GM19395 (cell line): ENCODE data around the gene MBD3L1.

ENCODE experiments used
- ATAC-seq: cut with Tn5 transposase; IDR thresholded peaks from one replicate; pipeline ENCODE4 v1.9.1; 2021; ENCODE audit warnings: mild to moderate bottlenecking, moderate library complexity; ENCODE audit not compliant: unreplicated experiment

Gene MBD3L1

DNA sequence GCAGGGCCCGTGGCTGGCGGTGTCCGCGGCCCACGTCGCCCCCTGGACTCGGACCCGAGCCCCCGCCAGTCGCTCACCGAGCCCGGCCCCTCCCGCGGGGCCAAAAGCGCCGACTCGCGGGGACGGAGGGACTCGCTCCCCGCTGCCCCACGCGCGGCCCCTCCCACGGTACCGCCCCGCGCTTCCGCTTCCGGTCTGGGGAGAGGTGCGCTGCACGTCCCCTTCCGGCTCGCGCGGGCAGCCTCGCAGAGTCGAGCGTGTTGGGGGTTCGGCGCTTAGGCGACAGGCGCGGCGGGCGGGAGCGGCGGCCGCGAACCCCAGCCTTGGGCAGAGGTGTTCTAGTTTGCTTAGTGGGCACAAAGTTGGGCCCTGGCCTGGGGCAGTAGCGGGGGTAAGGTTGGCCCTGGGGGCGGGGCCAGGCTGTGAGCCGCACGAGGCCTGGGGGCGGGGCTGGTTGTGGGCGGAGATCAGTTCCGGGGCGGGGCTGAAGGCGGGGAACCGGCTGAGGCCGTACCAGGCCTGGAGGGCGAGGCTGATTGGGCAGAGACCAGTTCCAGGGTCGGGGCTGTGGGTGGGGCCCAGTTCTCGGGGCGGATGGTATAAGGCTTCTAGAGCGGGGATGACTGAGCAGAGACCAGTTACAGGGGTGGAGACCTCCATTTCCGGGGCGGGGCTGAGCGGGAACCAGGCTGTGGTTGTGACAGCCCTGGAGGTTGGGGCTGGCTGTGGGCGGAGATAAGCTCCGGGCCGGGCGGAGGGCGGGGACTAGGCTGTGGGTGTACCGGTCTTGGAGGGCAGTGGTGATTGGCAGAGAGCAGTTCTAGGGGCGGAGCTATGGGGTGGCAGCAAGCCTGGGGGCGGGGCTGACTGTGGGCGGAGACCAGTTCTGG, at the start of gene MBD3L1, which contains the start of gene ZNF558:
Gene MBD3L1, plus strand, starts transcription at position 246 of the 890 bp plus-strand sequence. CDS start 10,302 bp downstream, outside the sequence.
Gene ZNF558, minus strand, starts transcription at position 173 of the 890 bp plus-strand sequence. CDS start 9,645 bp downstream, outside the sequence.
- ATAC-seq = peak; percentile 88

DNA sequence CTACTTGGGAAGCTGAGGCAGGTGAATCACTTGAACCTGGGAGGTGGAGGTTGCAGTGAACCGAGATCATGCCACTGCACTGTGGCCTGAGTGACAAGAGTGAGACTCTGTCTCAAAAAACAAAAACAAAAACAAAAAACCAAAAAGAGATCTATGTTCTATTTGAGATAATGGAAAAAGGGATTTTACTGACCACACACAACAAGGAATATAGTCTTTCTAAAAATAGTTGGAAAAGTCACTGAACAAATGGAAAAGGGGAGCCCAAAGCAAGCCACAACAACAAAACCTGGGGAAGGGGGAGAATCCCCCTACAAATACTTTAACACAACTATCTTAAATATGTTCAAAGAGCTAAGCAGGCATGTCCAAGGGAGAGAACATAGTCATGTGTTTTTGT, 37.4 kb upstream of the MBD3L1 start:
- ATAC-seq = no peak

DNA sequence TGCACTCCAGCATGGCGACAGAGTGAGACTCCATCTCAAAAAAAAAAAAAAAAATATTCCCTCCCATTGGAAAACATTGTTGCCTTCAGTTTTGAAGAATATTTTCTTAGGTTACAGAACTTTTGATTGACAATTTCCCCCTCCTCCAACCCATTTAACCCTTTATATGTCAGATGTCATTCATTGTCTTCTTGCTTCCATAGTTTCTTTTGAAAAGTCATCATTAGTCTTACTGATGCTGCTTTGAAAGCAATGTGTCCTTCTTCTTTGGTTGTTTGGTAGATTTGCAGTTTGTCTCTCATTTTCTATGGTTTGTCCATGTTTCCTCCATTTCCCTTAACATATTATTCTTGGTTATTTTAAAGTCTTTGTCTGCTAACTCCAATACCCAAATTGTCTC, 25.5 kb upstream of the MBD3L1 start:
- ATAC-seq = no peak

DNA sequence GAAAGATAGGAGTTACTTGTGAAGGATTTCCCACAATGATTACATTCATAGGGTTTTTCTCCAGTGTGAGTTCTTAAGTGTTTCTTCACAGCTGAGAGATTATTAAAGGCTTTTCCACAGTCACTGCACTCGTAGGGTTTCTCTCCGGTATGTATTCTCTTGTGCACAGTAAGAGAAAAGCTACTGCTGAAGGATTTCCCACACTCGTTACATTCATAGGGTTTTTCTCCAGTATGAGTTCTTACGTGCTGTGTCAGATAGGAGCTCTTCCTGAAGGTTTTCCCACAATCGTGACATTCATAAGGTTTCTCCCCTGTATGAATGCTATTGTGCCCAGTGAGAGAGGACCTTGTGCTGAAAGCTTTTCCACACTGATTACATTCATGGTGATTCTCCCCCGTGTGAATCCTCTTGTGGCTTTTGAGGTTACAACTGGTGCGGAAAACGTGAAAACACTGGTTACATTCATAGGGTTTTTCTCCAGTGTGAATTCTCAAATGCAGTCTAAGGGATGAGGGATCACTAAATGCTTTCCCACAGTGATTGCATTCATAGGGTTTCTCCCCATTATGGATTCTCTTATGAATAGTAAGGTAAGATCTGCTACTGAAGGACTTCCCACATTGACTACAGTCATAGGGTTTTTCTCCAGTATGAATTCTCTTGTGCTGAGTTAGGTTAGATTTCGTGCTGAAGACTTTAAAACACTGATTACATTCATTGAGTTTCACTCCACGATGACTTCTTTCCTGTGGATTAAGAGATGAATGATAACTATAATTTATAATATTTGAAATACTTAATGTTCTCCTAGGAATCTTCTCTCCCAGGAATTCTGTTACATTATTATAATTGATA, 20.6 kb upstream of the MBD3L1 start:
- ATAC-seq = no peak

DNA sequence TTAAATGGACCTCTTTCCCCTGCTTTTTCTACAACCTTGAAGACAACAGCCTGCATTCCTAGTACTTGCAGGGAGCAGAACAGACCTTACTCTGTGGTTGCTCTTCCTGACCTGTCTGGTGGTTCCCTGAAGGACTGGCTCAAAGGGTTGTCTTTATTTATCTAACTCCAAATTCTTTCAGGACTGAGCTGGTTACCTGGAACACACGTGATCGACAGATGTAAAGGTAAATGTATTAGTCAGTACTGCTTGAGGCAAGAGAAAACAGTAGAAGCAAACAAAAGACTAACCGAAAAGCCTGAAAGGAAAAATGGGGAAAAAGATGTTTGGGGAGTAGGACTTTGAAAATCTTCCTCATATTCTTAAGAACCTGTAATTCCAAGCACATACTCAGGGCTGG, 18.0 kb upstream of the MBD3L1 start:
- ATAC-seq = no peak

DNA sequence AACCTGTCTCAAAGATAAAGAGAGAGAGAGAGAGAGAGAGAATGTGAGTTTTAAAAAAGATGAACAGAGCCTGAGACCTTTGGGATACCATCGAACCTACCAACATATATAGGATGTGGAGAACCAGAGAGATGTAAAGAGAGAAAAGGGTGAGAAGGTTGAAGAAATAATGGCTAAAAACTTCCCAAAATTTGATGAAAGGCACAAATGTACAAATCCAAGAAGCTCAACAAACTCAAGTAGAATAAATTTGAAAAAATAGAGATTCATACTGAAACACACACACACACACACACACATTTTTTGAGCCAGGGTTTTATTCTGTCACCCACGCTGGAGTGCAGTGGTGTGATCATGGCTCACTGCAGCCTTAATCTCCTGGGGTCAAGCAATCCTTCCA, 16.4 kb upstream of the MBD3L1 start:
- ATAC-seq = no peak

DNA sequence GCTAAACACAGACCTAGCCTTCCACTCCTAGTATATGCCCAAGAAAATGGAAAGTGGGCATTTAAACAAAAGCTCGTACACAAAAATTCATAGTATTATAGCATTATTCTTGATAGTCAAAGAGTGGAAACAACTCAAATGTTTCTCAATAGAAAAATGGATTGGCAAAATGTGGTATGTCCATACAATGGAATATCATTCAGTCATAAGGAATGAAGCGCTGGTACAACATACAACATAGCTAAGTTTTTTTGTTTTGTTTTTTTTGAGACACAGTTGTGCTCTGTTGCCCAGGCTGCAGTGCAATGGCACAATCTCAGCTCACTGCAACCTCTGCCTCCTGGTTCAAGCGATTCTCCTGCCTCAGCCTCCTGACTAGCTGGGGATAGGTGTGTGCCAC, 11.9 kb upstream of the MBD3L1 start:
- no peak for ATAC-seq

DNA sequence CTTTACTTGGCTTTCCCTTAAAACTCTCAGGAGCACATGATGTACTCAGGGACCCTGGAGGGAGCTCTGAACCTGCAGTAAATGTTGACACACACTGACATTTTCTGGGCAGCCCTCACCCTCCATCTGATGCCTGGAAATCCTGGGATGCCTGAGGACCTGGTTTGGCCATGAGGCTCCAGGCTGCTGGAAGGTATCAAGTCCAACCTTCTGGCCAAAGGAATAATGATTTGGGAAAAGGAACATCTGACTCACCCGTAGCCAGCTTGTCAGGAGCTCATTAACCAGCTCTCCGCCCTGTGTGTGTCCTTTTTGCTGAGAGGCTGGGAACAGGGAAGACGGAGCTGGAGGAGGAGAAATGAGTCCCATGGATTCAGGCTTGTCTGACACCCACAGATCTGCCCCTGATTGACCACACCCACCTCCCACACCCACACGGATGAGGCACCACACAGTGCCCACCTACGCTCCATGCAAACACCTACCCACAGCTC, 10.4 kb upstream of the MBD3L1 start:
- ATAC-seq = no peak

DNA sequence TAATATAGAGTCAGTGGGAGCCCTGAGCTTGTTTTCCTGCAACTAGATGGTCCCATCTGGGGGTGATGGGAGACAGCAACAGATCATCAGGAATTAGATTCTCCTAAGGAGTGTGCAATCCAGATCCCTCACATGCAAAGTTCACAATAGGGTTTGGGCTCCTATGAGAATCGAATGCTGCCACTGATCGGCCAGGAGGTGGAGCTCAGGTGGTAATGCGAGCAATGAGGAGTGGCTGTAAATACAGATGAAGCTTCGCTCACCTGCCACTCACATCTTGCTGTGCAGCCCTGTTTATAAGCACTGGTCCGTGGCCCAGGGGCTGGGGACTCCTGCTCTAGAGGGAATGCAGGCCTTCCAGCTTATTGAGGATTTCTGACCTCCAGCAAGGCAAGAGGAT, 5.8 kb upstream of the MBD3L1 start:
- ATAC-seq = no peak

DNA sequence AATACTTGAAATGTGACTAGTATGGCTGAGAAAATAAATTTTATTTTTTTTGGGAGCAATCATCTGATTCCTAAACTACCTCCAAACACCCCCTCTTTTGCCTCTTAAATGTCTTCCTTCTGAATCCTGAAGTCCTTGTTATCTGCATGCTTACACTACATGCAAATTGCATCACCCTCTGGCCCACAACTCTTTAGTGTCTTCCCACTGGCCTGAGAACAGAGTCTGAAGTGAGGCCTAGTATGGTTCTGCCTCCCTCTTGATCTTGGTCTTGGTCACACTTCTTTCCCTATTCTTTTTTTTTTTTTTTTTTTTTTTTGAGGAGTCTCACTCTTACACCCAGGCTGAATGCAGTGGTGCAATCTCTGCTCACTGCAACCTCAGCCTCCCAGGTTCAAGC, 4.9 kb upstream of the MBD3L1 start:
- ATAC-seq = no peak

DNA sequence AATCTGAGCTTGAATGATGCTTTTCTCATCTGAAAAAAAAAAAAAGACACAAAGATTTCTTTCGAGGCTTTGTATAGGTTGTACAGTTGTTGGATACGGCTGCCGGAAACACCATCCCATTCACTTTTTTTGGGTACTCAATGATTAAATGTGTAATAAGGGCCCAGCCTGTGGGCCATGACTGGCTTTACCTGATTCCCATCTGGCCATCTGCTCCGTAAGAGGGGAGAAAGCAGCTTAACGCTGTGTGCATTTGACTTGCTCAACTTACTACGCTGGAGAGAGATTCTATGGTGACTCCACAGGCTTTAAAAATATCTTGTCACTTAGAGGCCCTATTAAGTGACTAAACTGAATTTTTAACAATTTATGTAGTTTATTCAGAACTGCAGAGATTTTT, 804 bp upstream of the MBD3L1 start:
- ATAC-seq = no peak

DNA sequence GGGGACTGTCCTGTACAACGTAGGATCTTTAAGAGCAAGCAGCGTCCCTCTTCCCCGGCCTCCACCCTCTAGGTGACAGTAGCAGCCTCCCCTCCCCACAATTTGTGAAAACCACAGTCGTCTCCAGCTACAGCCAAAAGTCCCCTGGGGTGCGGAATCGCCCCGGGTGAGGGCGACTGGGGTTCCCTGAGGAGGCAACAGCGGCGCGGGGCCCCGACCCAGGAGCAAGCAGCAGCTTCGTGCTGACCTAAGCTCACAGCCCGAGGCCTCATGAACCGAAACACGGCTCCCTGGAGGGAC, 395 bp upstream of the MBD3L1 start:
- ATAC-seq = peak; percentile 24

DNA sequence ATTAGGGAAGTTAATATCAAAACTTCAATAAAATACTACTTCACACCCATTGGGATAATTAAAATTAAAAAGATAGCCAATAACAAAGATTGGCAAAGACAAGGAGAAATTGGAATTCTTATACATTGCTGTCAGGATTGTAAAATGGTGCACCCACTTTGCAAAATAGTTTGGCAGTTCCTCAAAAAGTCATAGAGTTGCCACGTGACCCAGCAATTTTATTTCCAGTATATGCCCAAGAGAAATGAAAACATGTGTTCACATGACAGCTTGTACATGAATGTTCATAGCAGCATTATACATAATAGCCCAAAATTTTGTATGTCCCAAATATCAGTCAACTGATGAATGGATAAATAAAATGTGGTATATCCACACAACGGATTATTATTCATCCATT, 3.3 kb downstream of the MBD3L1 start:
- ATAC-seq = no peak

DNA sequence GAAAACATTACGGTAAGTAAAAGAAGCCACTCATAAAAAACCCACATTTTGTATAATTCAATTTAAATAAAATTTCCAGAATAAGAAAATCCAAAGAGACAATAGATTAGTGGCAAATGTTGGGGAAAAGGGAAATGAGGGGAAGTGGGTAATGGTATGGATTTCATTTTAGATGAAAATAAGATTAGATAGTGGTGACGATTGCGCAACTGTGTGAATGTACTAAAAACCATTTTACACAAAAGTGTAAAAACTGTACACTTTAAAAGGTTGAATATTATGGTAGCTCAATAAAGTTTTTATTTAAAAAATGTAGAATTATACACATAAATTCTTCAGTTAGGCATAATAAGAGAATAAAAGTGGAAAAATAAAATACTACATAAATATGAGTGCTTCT, 3.7 kb downstream of the MBD3L1 start:
- no peak for ATAC-seq

DNA sequence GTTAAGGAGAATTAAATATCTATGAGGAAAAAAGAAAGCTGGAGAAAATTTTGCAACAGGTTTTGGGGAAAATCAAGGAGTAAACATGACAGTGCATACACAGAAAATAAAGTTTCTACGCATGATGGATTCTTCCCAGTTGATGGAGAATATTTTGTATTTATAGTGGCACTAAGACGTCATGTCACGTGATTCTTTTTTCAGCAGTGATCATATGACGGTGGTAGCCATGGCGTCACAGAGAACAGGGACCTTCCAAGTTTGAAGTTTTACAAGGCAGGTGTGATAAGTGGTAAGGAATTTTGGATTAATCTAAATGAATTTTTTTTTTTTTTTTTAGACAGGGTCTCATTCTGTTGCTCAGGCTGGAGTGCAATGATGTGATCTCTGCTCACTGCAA, 8.5 kb downstream of the MBD3L1 start:
- ATAC-seq = no peak

DNA sequence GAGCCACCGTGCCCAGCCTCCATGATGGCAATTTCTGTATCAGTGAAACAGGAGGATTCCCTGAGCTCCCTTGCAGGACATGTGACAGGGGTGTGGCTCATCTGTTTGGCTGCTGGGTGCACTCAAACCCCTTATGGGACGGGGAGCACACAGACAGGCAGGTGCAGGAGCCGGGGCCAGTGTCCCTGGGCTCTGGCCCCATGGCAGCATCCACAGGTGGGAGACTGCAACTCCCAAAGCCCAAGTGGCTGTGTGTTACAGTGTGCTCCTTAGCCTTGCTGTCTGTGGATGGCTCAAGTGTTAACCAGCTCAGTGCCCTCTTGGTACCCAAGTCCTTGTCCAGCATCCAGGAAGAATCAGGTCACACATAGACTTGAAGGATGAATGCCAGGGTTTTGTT, 14.6 kb downstream of the MBD3L1 start:
- ATAC-seq = no peak

DNA sequence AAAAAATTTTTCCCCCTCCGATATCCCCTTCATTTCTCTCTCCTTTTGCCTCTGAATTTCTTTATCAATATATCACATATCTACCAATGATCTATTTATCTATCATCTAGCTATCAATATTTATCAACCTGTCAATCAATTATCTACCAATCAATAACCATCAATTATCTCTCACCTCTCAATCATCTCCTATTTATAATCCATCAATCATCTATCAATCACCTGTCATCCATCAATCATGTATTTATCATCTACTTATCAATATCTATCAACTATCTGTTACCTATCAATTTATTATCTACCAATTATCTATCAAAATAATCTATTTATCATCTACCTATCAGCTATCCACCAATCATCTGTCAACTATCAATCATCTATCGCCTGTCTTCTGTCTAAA, 17.1 kb downstream of the MBD3L1 start:
- no peak for ATAC-seq

DNA sequence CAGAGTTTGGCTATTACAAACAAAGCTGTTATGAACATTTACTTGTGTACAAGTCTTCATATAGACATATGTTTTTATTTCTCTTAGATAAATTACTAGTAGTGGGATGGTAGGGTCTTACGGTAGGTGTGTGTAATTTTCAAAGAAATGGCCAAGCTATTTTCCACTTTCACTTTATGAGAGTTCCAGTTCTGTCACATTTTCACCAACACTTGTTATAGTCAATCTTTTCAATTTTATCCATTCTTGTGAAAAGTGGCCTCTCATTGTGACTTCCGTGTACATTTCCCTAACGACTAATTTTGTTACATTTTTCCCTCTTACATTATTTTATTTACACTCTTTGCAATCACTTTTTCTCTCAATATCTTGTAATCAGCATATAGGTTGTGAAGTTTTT, 18.3 kb downstream of the MBD3L1 start:
- ATAC-seq = no peak

DNA sequence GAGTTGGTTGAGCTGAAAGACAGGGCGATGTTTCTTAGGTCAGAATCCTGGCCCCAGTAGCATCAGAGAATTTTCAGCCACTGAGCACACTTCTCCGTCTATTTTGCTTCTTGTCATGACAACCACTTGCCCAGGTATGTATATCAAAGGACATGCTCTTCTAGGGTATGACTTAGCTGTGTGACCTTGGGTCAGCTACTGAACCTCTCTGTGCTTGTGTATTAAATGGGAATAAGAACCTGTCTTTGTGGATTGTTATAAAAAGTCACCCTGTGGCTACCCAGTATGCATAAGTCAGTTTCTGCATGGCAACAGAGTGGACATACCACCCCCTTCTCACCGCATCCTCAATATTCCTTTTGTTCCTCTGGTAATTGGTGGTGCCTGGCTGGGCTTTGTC, 26.1 kb downstream of the MBD3L1 start:
- no peak for ATAC-seq

DNA sequence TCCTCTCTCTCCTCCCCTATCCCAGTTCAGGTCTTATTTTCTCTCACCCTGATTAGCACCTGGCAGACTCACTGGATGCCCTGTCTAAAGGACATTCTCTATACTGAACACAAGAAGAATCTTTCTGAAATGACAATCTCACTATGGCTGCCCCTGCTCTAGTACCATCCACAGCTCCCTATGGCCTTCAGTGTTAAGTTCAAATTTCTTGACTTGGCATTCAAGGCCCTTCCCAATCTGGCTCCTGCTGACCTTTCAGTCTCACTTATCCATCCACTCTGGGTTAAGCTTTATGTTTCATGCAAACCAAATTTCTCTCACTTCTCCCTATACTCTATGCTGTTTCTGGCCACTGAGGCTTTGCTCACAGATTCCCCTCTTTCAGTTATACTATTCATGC, 34.2 kb downstream of the MBD3L1 start:
- ATAC-seq = no peak

DNA sequence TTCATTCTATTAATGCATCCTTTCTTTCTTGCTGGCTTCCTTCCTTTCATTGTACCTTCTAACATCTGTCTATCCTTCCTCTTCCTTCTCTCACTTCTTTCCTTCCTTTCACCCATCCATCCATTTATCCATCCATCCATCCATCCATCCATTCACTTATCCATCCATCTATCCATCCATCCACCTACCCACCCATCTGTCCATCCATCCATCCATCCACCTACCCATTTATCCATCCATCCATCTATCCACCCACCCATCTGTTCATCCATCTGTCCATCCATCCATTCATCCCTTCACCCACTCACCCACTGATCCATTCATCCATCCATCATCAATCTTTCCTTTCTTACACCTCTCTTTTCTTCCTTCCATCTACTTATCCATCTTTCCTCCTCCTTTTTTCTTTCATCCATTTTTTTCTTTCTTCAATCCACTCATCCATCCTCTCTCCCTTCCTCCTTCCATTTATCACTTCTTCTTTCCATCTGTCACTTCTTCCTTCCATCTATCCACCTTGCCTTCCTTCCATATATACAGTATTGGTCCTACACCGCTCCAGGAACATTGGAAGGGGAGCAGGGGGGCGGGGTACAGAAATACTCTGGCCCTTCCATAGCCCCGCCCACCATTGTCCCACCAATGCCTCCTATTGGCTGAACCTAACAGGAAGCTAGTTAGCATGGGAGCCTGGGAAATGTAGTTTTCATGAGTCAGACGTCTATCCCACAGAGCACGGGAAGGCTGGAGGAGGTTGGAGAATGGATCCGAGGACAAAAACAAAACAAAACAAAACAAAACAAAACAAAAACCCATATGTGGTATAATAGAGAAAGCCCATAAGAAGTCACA, 45.9 kb downstream of the MBD3L1 start:
- no peak for ATAC-seq
